Prostate gland (tissue), 2 donors: ENCODE measurements around the gene CTSC. TPM values are rescaled to one million over a fixed set of nuclear protein-coding genes. Genes with fewer than 3 reads are reported as not detected.

Experiments used
- DNase-seq: peaks from one replicate; pipeline ENCODE4 v3.0.0-alpha.2; 2019; ENCODE audit warnings: low spot score
- H3K27ac ChIP-seq, 2 donors: fragments of 200-600 bp; sonication (generic); 2 replicates each; pipeline ENCODE4 v1.5.1; 2017 to 2019
- H3K27me3 ChIP-seq: fragments of 200-600 bp; sonication (generic); replicated peaks from 2 replicates; pipeline ENCODE4 v1.5.1; 2019; ENCODE audit not compliant: insufficient read depth
- H3K36me3 ChIP-seq, 2 donors: fragments of 200-600 bp; sonication (generic); 1 replicate in 1 of 2; 2 replicates in 1 of 2; pipeline versions ENCODE4 v1.5.1 to v1.8.1; 2017 to 2019
- H3K4me1 ChIP-seq: fragments of 200-600 bp; sonication (generic); replicated peaks from 2 replicates; pipeline ENCODE4 v1.5.1; 2019
- H3K4me3 ChIP-seq, 2 donors: fragments of 200-600 bp; sonication (generic); 2 replicates each; pipeline ENCODE4 v1.5.1; 2017 to 2019
- H3K9me3 ChIP-seq: fragments of 200-600 bp; sonication (generic); 2 replicates; pipeline ENCODE4 v1.5.1; 2017
- POLR2A ChIP-seq: fragments of 450-650 bp; IDR thresholded peaks from one replicate; pipeline ENCODE4 v1.6.1; 2016; ENCODE audit warnings: antibody characterized with exemption, mild to moderate bottlenecking
- POLR2AphosphoS5 ChIP-seq: sonication (generic); formaldehyde crosslinking; IDR thresholded peaks from one replicate; pipeline ENCODE4 v1.6.1; 2017; ENCODE audit warnings: antibody characterized with exemption
- WGBS: methylation state at CpG from one replicate; pipeline ENCODE4 v1.1.5; 2018; 5-methylcytosine and 5-hydroxymethylcytosine counted together
- intact Hi-C: fragments of 100-400 bp; cut with DNase I; formaldehyde crosslinking; loops from one replicate; pipeline ENCODE4 v1.14.2; 2022
- total RNA-seq, 2 donors: library from RNA; depleted of rRNA; stranded (reverse); fragments of >200 nt; gene quantifications; one replicate each; pipeline ENCODE4 v1.1.0, GENCODE V29; 2016
- TF ChIP-seq, protein P1 (sequence below), 4 experiments: fragments of 200-600 bp in 2 of 4; fragments of 450-650 bp in 2 of 4; sonication (generic) in 2 of 4; IDR thresholded peaks; 1 replicate in 3 of 4; 2 replicates in 1 of 4; pipeline ENCODE4 v1.5.1; 2016 to 2019; ENCODE audit warnings: antibody characterized with exemption in 4 of 4, mild to moderate bottlenecking in 2 of 4, moderate library complexity in 2 of 4

CTSC gene
- total RNA-seq, 2 donors from 2014 or later = 19.4 to 65.5 TPM

DNA sequence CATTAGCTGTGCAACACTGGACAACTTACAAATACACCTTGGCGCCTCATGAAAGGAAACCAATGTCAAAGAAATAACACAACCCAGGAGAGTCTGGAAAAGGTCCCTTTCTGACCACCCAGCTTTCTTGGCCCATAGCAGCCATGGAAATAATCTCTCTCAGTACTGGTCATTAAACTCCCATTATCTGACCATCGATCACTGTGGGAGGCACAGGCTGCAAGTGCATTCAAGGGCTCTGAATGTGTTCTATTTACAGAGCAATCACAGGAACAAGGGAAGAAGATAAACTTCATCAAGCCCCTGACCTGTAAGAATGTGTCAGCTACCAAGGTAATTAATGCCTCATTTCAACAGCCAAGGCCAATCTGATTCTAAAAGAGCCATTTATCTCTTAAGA, 40.1 kb downstream of the CTSC start:
- Histone ChIP-seq H3K9me3 (no peaks in the 10 kb centered on the region), H3K27me3 (no peaks in the 10 kb centered on the region), H3K4me1 (no peaks in the 10 kb centered on the region), H3K4me3 (no peak overlapping the region), H3K27ac (no peak overlapping the region), H3K36me3 (no peaks in the 10 kb centered on the region)
- TF ChIP-seq POLR2AphosphoS5 = no peak
- no peak for TF ChIP-seq POLR2A
- TF ChIP-seq, protein P1, sequence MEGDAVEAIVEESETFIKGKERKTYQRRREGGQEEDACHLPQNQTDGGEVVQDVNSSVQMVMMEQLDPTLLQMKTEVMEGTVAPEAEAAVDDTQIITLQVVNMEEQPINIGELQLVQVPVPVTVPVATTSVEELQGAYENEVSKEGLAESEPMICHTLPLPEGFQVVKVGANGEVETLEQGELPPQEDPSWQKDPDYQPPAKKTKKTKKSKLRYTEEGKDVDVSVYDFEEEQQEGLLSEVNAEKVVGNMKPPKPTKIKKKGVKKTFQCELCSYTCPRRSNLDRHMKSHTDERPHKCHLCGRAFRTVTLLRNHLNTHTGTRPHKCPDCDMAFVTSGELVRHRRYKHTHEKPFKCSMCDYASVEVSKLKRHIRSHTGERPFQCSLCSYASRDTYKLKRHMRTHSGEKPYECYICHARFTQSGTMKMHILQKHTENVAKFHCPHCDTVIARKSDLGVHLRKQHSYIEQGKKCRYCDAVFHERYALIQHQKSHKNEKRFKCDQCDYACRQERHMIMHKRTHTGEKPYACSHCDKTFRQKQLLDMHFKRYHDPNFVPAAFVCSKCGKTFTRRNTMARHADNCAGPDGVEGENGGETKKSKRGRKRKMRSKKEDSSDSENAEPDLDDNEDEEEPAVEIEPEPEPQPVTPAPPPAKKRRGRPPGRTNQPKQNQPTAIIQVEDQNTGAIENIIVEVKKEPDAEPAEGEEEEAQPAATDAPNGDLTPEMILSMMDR (IDR thresholded peaks at IDR 0.05) = no peak
- DNase-seq = no peak
- 40% methylated on average over 2 of the region's 2 CpGs for WGBS
- intact Hi-C loops = no loop called here

DNA sequence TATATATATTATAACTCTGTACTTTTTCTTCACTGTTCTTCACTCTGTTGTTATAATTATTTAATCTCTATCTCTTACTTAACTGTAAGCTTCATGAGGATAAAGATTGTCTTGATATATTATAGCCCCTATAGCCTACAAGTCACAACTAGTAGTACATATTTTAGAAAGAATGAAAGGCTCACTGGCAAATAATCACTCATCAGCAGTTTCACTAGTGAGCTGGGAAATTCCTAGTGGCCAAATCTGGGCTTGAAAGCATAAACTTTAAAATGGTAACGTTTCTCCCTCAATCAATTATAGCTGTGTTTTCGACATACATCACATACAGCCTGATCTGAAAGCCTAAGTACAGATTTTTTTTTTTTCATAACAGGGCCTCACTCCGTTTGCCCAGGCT, 42.5 kb downstream of the CTSC start:
- Histone ChIP-seq H3K36me3 (no peaks in the 10 kb centered on the region), H3K27me3 (no peaks in the 10 kb centered on the region), H3K9me3 (no peaks in the 10 kb centered on the region), H3K4me1 (no peaks in the 10 kb centered on the region), H3K27ac (no peak overlapping the region), H3K4me3 (no peak overlapping the region)
- intact Hi-C loops = no loop called here
- no peak for DNase-seq
- TF ChIP-seq, protein P1 (IDR thresholded peaks at IDR 0.05) = no peak
- TF ChIP-seq POLR2AphosphoS5 = no peak
- no peak for TF ChIP-seq POLR2A
- 90% methylated on average over 3 of the region's 3 CpGs for WGBS

DNA sequence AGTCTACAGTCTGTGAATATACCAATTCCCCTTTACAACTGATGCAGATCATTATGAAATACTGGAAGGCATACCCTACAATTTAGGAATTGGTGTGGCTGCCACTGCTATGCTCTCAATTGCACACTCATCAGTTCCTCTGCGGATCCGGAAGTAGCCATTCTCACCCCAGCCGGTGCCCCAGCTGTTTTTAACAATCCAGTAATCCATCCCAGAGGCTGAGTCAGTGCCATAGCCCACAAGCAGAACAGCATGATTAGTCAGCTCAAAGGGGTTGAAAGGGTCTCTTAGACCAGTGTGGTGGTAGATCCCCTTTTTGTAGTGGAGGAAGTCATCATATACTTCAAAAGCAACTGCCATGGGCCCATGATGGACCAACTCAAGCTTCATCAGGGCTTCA, 43.6 kb downstream of the CTSC start:
- Histone ChIP-seq H3K36me3 (no peaks in the 10 kb centered on the region), H3K27ac (no peak overlapping the region), H3K9me3 (no peaks in the 10 kb centered on the region), H3K4me1 (no peaks in the 10 kb centered on the region), H3K4me3 (no peak overlapping the region), H3K27me3 (no peaks in the 10 kb centered on the region)
- DNase-seq = no peak
- intact Hi-C loops = no loop called here
- TF ChIP-seq, protein P1 (IDR thresholded peaks at IDR 0.05) = no peak
- no peak for TF ChIP-seq POLR2A
- TF ChIP-seq POLR2AphosphoS5 = no peak
- WGBS = 93% methylated on average over 3 of the region's 3 CpGs

DNA sequence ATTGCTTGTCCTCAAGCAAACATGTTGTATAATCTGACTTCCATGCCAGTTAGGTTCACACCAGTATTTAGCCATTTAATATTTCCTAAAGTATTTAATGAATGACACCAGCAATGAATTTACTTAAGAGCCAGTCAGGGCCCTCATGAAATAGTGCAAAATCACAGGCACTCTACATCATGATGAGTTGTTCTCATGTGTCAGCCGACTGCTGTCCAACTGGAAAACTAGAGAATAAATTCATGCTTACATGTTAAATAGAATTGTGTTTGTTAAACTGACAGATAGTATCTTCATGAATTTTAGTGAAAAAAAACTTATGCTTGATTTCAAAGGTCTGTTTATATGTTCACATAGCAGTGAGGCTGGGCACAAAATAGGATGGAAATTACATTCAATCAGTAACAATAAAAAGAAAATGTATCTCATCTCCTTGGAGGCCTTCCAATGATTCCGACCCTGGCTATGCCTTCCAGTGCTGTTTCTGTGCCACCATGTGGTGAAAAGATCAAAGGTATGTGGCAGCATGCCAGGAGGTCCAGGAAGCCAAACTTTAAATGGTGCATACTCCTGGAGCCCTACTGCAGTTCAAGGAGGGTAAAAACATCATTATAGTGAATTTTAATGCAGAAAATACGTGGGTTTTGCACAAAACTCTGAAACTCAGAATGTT, 45.2 kb downstream of the CTSC start:
- intact Hi-C loops = no loop called here
- TF ChIP-seq POLR2A = no peak
- TF ChIP-seq POLR2AphosphoS5 = no peak
- TF ChIP-seq, protein P1 (IDR thresholded peaks at IDR 0.05) = no peak
- 23% methylated on average over 3 of the region's 3 CpGs for whole genome bisulfite sequencing
- Histone ChIP-seq H3K27ac (no peak overlapping the region), H3K9me3 (no peaks in the 10 kb centered on the region), H3K36me3 (no peaks in the 10 kb centered on the region), H3K4me1 (no peaks in the 10 kb centered on the region), H3K4me3 (no peak overlapping the region), H3K27me3 (no peaks in the 10 kb centered on the region)
- no peak for DNase-seq

DNA sequence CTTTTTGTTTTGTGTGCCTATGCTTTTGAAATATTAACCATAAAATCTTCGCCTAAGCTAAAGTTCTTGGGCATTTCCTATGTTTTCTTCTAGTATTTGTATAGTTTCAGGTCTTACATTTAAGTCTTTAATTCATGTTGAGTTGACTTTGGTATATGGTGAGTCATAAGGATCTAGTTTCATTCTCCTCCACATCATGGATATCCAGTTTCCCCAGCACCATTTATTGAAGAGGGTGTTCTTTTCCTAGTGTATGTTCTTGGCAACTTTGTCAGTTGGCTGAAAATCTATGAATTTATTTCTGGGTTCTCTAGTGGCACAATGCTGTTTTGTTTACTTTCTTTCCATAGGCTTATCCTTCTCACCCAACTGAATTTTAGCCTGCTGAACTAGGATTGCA, 49.0 kb downstream of the CTSC start:
- H3K4me3 ChIP-seq = no peak overlapping the region
- no peak overlapping the region for H3K27ac ChIP-seq
- no peaks in the 10 kb centered on the region for H3K9me3 ChIP-seq
- H3K27me3 ChIP-seq = no peaks in the 10 kb centered on the region
- TF ChIP-seq POLR2AphosphoS5 = no peak
- no peak for TF ChIP-seq POLR2A
- TF ChIP-seq, protein P1 (IDR thresholded peaks at IDR 0.05) = no peak
- H3K4me1 ChIP-seq = no peaks in the 10 kb centered on the region
- WGBS = 93% methylated on average over 1 of the region's 1 CpG
- H3K36me3 ChIP-seq = no peaks in the 10 kb centered on the region
- intact Hi-C loops = no loop called here
- no peak for DNase-seq
